HepG2 (cell line): ENCODE measurements around the gene NLGN2. TPM values are rescaled to one million over a fixed set of nuclear protein-coding genes. Genes with fewer than 3 reads are reported as not detected.

ENCODE experiments used
- ATAC-seq: fragments of 200-7000 bp; cut with Tn5 transposase; 3 replicates; pipeline ENCODE4 v1.9.1; 2020; ENCODE audit warnings: mild to moderate bottlenecking, moderate library complexity
- BruUV-seq: library from RNA; stranded (reverse); fragments of 400-500 nt; replicated peaks from 2 replicates; lab custom pipeline; 2021; lab: Mats Ljungman, UMichigan
- CTCF ChIA-PET: fragments of 300-600 bp; formaldehyde crosslinking; extraction: SDS; loops from one replicate; lab custom pipeline; 2021; ENCODE audit warnings: low total read pairs, inconsistent platforms, low intra/inter-chr PET ratio; lab: Yijun Ruan, JAX
- POLR2A ChIA-PET: fragments of 350-600 bp; sonication (Branson Sonifier 250); formaldehyde crosslinking; loops from one replicate; lab custom pipeline; 2020; ENCODE audit warnings: antibody characterized with exemption, inconsistent platforms; lab: Yijun Ruan, JAX
- DNase-seq: peaks from one replicate; pipeline ENCODE4 v3.0.0-alpha.2; 2015; ENCODE audit warnings: low spot score
- FAIRE-seq: peaks from 3 replicates; lab custom pipeline; 2011; peaks lifted over from hg19 to GRCh38; lab: Jason Lieb, UNC
- H2AFZ ChIP-seq: one replicate; pipeline ENCODE4 v1.6.1; 2011; ENCODE audit warnings: low read length, inconsistent platforms
- H3K27ac ChIP-seq: fragments of 300-600 bp; 3 replicates; pipeline ENCODE4 v1.8.0; 2011; ENCODE audit warnings: mixed run types, mild to moderate bottlenecking, mixed read lengths, low read length, inconsistent platforms; ENCODE audit not compliant: insufficient read depth; ENCODE audit errors: extremely low read length
- H3K27me3 ChIP-seq, 2 experiments: fragments of 200-600 bp in 1 of 2; 2 replicates in 1 of 2; 3 replicates in 1 of 2; pipeline versions ENCODE4 v1.6.0 to v1.8.0; 2011; ENCODE audit warnings: low read length in 2 of 2, mild to moderate bottlenecking in 2 of 2, moderate library complexity in 2 of 2, inconsistent platforms in 1 of 2; ENCODE audit not compliant: insufficient read depth in 2 of 2, control insufficient read depth in 1 of 2
- H3K36me3 ChIP-seq, 2 experiments: fragments of 200-600 bp in 1 of 2; replicated peaks in 1 of 2; 2 replicates in 1 of 2; 3 replicates in 1 of 2; pipeline versions ENCODE4 v1.5.1 to v1.8.0; 2011; ENCODE audit warnings: low read length in 2 of 2, inconsistent platforms in 1 of 2; ENCODE audit not compliant: insufficient read depth in 2 of 2, control insufficient read depth in 1 of 2
- H3K4me1 ChIP-seq: 2 replicates; pipeline ENCODE4 v1.5.1; 2012; ENCODE audit warnings: low read length, inconsistent platforms; ENCODE audit not compliant: insufficient read depth
- H3K4me2 ChIP-seq: 2 replicates; pipeline ENCODE4 v1.6.0; 2011; ENCODE audit warnings: low read depth, low read length, inconsistent platforms
- H3K4me3 ChIP-seq, 3 experiments: fragments of 200-600 bp in 1 of 3; sonication (generic), shearing (Covaris generic) in 1 of 3; replicated peaks in 1 of 3; 2 replicates each; pipeline ENCODE4 v1.5.1; 2011 to 2016; ENCODE audit warnings: low read length in 3 of 3, inconsistent platforms in 2 of 3, low read depth in 2 of 3, mild to moderate bottlenecking in 2 of 3, control low read depth in 1 of 3, mixed read lengths in 1 of 3; ENCODE audit not compliant: insufficient read depth in 1 of 3
- H3K79me2 ChIP-seq: one replicate; pipeline ENCODE4 v1.6.1; 2011; ENCODE audit warnings: low read length, inconsistent platforms; ENCODE audit not compliant: insufficient read depth
- H3K9ac ChIP-seq: 2 replicates; pipeline ENCODE4 v1.6.0; 2011; ENCODE audit warnings: mild to moderate bottlenecking, low read depth, low read length, inconsistent platforms; ENCODE audit not compliant: insufficient read depth
- H3K9me3 ChIP-seq: 2 replicates; pipeline ENCODE4 v1.5.1; 2012; ENCODE audit warnings: mild to moderate bottlenecking, low read length
- H4K20me1 ChIP-seq: 2 replicates; pipeline ENCODE4 v1.6.0; 2011; ENCODE audit warnings: inconsistent platforms, mild to moderate bottlenecking, low read length, moderate library complexity; ENCODE audit not compliant: insufficient read depth
- AGO2 ChIP-seq: fragments of 200-400 bp; formaldehyde crosslinking; optimal IDR thresholded peaks from 2 replicates; pipeline ENCODE3; 2017; ENCODE audit warnings: mild to moderate bottlenecking, low read depth, low read length, moderate library complexity
- GMEB2 ChIP-seq: IDR thresholded peaks from 2 replicates; pipeline ENCODE4 v1.6.1; 2016; ENCODE audit warnings: missing biosample characterization, missing genetic modification reagents, low read depth
- HOXD1 ChIP-seq: sonication (generic); formaldehyde crosslinking; IDR thresholded peaks from 2 replicates; pipeline ENCODE4 v1.5.0; 2020; ENCODE audit warnings: missing genetic modification reagents
- JARID2 ChIP-seq: sonication (generic); formaldehyde crosslinking; IDR thresholded peaks from 2 replicates; pipeline ENCODE4 v1.8.1; 2023; ENCODE audit warnings: missing genetic modification reagents, inconsistent platforms; ENCODE audit not compliant: insufficient replicate concordance
- MED1 ChIP-seq: sonication (generic); formaldehyde crosslinking; IDR thresholded peaks from 2 replicates; pipeline ENCODE4 v1.4.0; 2020; ENCODE audit warnings: missing genetic modification reagents
- MEF2D ChIP-seq: sonication (generic); formaldehyde crosslinking; IDR thresholded peaks from 2 replicates; pipeline ENCODE4 v1.5.1; 2020; ENCODE audit warnings: mild to moderate bottlenecking, missing genetic modification reagents
- PAF1 ChIP-seq: IDR thresholded peaks from 2 replicates; pipeline ENCODE4 v1.6.1; 2016; ENCODE audit warnings: missing genetic modification reagents, missing compliant biosample characterization
- SETDB1 ChIP-seq: sonication (generic); formaldehyde crosslinking; IDR thresholded peaks from 2 replicates; pipeline ENCODE4 v1.5.1; 2020; ENCODE audit warnings: missing genetic modification reagents, mild to moderate bottlenecking, borderline replicate concordance
- SIN3B ChIP-seq: fragments of 150-350 bp; IDR thresholded peaks from 2 replicates; pipeline ENCODE4 v1.6.1; 2014; ENCODE audit warnings: low read length
- TOPORS ChIP-seq: sonication (generic); formaldehyde crosslinking; IDR thresholded peaks from 2 replicates; pipeline ENCODE4 v1.8.0; 2023; ENCODE audit warnings: mild to moderate bottlenecking, missing genetic modification reagents
- ZBTB8A ChIP-seq: sonication (generic); formaldehyde crosslinking; IDR thresholded peaks from 2 replicates; pipeline ENCODE4 v1.4.0; 2020; ENCODE audit warnings: mild to moderate bottlenecking, low read depth, missing genetic modification reagents, borderline replicate concordance
- ZNF264 ChIP-seq: sonication (generic); formaldehyde crosslinking; IDR thresholded peaks from 2 replicates; pipeline ENCODE4 v1.4.0; 2020; ENCODE audit warnings: missing genetic modification reagents
- ZNF562 ChIP-seq: sonication (generic); formaldehyde crosslinking; IDR thresholded peaks from 2 replicates; pipeline ENCODE4 v1.8.0; 2022; ENCODE audit warnings: missing genetic modification reagents, borderline replicate concordance
- ZSCAN31 ChIP-seq: sonication (generic); formaldehyde crosslinking; IDR thresholded peaks from 2 replicates; pipeline ENCODE4 v1.5.0; 2020; ENCODE audit warnings: low read depth, mild to moderate bottlenecking, missing genetic modification reagents
- WGBS: methylation state at CpG from one replicate; pipeline ENCODE4 v1.1.6; 2017; ENCODE audit warnings: low lambda C conversion rate; 5-methylcytosine and 5-hydroxymethylcytosine counted together
- in situ Hi-C: cut with HindIII; loops from 2 replicates; pipeline ENCODE4 v1.10.0; 2017; ENCODE audit warnings: low pct_unique_long_range_greater_than_20kb; ENCODE audit not compliant: extremely low pct_ligation_motif_present
- intact Hi-C: fragments of 100-400 bp; cut with micrococcal nuclease; formaldehyde crosslinking; loops from one replicate; pipeline ENCODE4 v1.10.0; 2022; ENCODE audit not compliant: unreplicated experiment
- polyA plus RNA-seq, 8 experiments: library from polyadenylated mRNA; depleted of rRNA in 3 of 8; stranded (reverse) in 7 of 8; unstranded in 1 of 8; fragments of >200 nt; fragmentation: Illumina TruSeq in 4 of 8; extraction: Trizol in 4 of 8; gene quantifications; 2 replicates each; pipeline versions ENCODE4 v1.2.1 to v1.2.3, GENCODE V29; 2011 to 2016; ENCODE audit warnings: low read depth in 4 of 8, missing spikeins in 1 of 8, mixed read lengths in 1 of 8; ENCODE audit not compliant: insufficient read depth in 1 of 8
- total RNA-seq, 5 experiments: library from RNA; depleted of rRNA; stranded (reverse); fragments of >200 nt; fragmentation: Illumina TruSeq; extraction: Trizol; gene quantifications; 2 replicates each; pipeline ENCODE4 v1.2.3, GENCODE V29; 2016; ENCODE audit warnings: low read depth in 1 of 5
- TF ChIP-seq, protein P1 (sequence below): sonication (generic); formaldehyde crosslinking; IDR thresholded peaks from 2 replicates; pipeline ENCODE4 v1.5.0; 2020; ENCODE audit warnings: missing genetic modification reagents, mild to moderate bottlenecking, borderline replicate concordance
- TF ChIP-seq, protein P2 (sequence below): sonication (generic); formaldehyde crosslinking; IDR thresholded peaks from 2 replicates; pipeline ENCODE4 v1.5.0; 2020; ENCODE audit warnings: missing genetic modification reagents
- TF ChIP-seq, protein P3 (sequence below): sonication (generic); formaldehyde crosslinking; IDR thresholded peaks from 2 replicates; pipeline ENCODE4 v1.8.0; 2023; ENCODE audit warnings: mild to moderate bottlenecking, missing genetic modification reagents
- TF ChIP-seq, protein P4 (sequence below): sonication (generic); formaldehyde crosslinking; IDR thresholded peaks from 2 replicates; pipeline ENCODE4 v1.5.0; 2020; ENCODE audit warnings: missing genetic modification reagents

The NLGN2 gene
- total and polyA plus RNA-seq, 2 of the 13 experiments (the other 11 are each of a cell fraction or from before 2014, with no cell fraction given): 1.9 to 11.0 TPM

DNA sequence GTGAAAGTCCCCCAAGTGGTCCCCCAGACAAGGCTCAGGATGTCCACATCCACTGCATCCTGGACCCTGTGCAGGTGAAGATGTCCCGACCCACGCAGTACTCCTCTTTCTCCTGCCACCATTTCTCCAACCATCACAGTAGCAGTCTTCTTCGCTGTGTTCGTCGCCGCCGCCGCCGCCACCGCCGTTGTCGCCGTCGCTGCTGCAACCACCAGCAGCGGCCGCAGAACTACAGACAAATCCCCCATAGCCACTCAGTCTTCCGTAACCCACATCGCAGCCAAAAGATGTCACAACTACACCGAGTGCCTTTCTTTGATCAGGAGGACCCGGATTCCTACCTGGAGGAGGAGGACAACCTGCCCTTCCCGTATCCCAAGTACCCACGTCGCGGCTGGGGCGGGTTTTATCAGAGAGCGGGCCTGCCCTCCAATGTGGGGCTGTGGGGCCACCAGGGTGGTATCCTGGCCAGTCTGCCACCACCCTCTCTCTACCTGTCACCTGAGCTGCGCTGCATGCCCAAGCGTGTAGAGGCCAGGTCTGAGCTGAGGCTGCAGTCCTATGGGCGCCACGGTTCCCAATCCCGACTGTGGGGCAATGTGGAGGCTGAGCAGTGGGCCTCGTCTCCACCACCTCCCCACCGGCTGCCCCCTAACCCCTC lies 18.7 kb downstream of the NLGN2 start:
- ChIA-PET POLR2A (interaction anchor here (1.2 kb wide), 1 partner anchor 23 kb away, joined by 3 read pairs; no protein-coding TSS in a partner anchor), CTCF (no interaction called here)
- in situ Hi-C loops: no loop called here
- Histone ChIP-seq H3K9me3 (no peaks in the 10 kb centered on the region), H3K4me1 (peaks cover 8% of the 10 kb centered on the region), H3K4me2 (no peak overlapping the region), H3K27ac (no peak overlapping the region), H3K9ac (no peak overlapping the region), H3K27me3 (peaks cover 3% of the 10 kb centered on the region in 2 experiments; a peak in 3 of 5 replicates), H3K36me3 (no peaks in the 10 kb centered on the region)
- WGBS: 75% methylated on average over 32 of the region's 33 CpGs
- intact Hi-C loops: no loop called here
- no TSS peak for BruUV-seq
- TF ChIP-seq ZSCAN31 (no peak), ZNF562 (no peak), SIN3B (no peak), SETDB1 (CRISPR knock-in tag) (no peak), TOPORS (CRISPR knock-in tag) (no peak), MED1 (CRISPR knock-in tag) (no peak), HOXD1 (CRISPR knock-in tag) (no peak), PAF1 (CRISPR knock-in tag) (no peak), JARID2 (CRISPR knock-in tag) (no peak), AGO2 (no peak), ZNF264 (CRISPR knock-in tag) (no peak), GMEB2 (CRISPR knock-in tag) (no peak), MEF2D (CRISPR knock-in tag) (no peak), ZBTB8A (CRISPR knock-in tag) (no peak)
- TF ChIP-seq, protein P1, sequence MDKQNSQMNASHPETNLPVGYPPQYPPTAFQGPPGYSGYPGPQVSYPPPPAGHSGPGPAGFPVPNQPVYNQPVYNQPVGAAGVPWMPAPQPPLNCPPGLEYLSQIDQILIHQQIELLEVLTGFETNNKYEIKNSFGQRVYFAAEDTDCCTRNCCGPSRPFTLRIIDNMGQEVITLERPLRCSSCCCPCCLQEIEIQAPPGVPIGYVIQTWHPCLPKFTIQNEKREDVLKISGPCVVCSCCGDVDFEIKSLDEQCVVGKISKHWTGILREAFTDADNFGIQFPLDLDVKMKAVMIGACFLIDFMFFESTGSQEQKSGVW (CRISPR knock-in tag): no peak
- TF ChIP-seq, protein P2, sequence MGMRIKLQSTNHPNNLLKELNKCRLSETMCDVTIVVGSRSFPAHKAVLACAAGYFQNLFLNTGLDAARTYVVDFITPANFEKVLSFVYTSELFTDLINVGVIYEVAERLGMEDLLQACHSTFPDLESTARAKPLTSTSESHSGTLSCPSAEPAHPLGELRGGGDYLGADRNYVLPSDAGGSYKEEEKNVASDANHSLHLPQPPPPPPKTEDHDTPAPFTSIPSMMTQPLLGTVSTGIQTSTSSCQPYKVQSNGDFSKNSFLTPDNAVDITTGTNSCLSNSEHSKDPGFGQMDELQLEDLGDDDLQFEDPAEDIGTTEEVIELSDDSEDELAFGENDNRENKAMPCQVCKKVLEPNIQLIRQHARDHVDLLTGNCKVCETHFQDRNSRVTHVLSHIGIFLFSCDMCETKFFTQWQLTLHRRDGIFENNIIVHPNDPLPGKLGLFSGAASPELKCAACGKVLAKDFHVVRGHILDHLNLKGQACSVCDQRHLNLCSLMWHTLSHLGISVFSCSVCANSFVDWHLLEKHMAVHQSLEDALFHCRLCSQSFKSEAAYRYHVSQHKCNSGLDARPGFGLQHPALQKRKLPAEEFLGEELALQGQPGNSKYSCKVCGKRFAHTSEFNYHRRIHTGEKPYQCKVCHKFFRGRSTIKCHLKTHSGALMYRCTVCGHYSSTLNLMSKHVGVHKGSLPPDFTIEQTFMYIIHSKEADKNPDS: no peak
- TF ChIP-seq, protein P3, sequence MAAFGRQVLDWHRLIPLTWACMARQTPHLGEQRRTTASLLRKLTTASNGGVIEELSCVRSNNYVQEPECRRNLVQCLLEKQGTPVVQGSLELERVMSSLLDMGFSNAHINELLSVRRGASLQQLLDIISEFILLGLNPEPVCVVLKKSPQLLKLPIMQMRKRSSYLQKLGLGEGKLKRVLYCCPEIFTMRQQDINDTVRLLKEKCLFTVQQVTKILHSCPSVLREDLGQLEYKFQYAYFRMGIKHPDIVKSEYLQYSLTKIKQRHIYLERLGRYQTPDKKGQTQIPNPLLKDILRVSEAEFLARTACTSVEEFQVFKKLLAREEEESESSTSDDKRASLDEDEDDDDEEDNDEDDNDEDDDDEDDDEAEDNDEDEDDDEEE (CRISPR knock-in tag): no peak
- TF ChIP-seq, protein P4, sequence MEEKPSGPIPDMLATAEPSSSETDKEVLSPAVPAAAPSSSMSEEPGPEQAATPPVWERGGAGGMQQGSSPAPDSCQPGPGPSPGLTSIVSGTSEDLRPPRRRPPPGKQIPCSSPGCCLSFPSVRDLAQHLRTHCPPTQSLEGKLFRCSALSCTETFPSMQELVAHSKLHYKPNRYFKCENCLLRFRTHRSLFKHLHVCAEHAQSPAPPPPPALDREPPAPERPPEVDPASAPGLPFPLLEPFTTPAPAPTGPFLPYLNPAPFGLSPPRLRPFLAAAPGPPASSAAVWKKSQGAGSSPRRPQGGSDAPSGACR: no peak
- TF ChIP-seq, all 625 proteins: peak for 0
- no peak for FAIRE-seq
- Histone ChIP-seq H2AFZ (no peak overlapping the region), H3K4me3 (no peak overlapping the region), H3K79me2 (no peaks in the 10 kb centered on the region), H4K20me1 (no peaks in the 10 kb centered on the region)
- no peak for DNase-seq
- ATAC-seq: no peak
